HG03558 (cell line): ENCODE results near the gene GJB2.

ENCODE experiments used
- ATAC-seq: cut with Tn5 transposase; IDR thresholded peaks from one replicate; pipeline ENCODE4 v1.9.1; 2021; ENCODE audit warnings: moderate number of reproducible peaks; ENCODE audit not compliant: unreplicated experiment; ENCODE audit errors: extremely low read depth

GJB2 gene

GRCh38 chr13:20144141-20144850 lies 48.4 kb downstream of the GJB2 start:
- no peak for ATAC-seq

- ATAC-seq: no peak
These were observed 49.7 kb downstream of the GJB2 start for GRCh38 chr13:20142927-20143480.

GRCh38 chr13:20142023-20142926 lies 50.5 kb downstream of the GJB2 start:
- no peak for ATAC-seq

- no peak for ATAC-seq
These were observed 51.3 kb downstream of the GJB2 start for GRCh38 chr13:20141238-20142022.

GRCh38 chr13:20140487-20140886 lies 52.3 kb downstream of the GJB2 start:
- ATAC-seq: no peak

GRCh38 chr13:20137875-20138274 lies 54.9 kb downstream of the GJB2 start:
- no peak for ATAC-seq
